Stomach (tissue), 9 donors: ENCODE data around the gene IQUB. TPM values are rescaled to one million over a fixed set of nuclear protein-coding genes. Genes with fewer than 3 reads are reported as not detected.

Experiments
- DNase-seq, 2 donors: peaks; one replicate each; pipeline versions ENCODE4 v3.0.0 to v3.0.0-alpha.2; 2013 to 2019
- H3K27ac ChIP-seq, 5 donors: fragments of 200-600 bp in 4 of 5; sonication (generic) in 4 of 5; one replicate each; pipeline ENCODE4 v1.5.1; 2013 to 2019; ENCODE audit warnings: mild to moderate bottlenecking in 1 of 5, moderate library complexity in 1 of 5
- H3K27me3 ChIP-seq, 3 donors: fragments of 200-600 bp; sonication (generic); one replicate each; pipeline ENCODE4 v1.5.1; 2017 to 2019; ENCODE audit warnings: mixed run types in 1 of 3
- H3K36me3 ChIP-seq, 4 donors: fragments of 200-600 bp; sonication (generic); 1 replicate in 3 of 4; 2 replicates in 1 of 4; pipeline ENCODE4 v1.5.1; 2016 to 2019
- H3K4me1 ChIP-seq, 4 donors: fragments of 200-600 bp; sonication (generic); one replicate each; pipeline ENCODE4 v1.5.1; 2016 to 2019
- H3K4me3 ChIP-seq, 4 donors: fragments of 200-600 bp; sonication (generic) in 3 of 4; one replicate each; pipeline ENCODE4 v1.5.1; 2016 to 2019; ENCODE audit warnings: mild to moderate bottlenecking in 1 of 4
- H3K9me3 ChIP-seq, 4 donors: fragments of 200-600 bp; sonication (generic); one replicate each; pipeline ENCODE4 v1.5.1; 2016 to 2019
- EP300 ChIP-seq: sonication (generic); formaldehyde crosslinking; IDR thresholded peaks from one replicate; pipeline ENCODE4 v1.6.1; 2017; ENCODE audit warnings: antibody characterized with exemption
- POLR2A ChIP-seq, 4 donors: fragments of 450-650 bp; IDR thresholded peaks; one replicate each; pipeline ENCODE4 v1.6.1; 2016; ENCODE audit warnings: antibody characterized with exemption in 4 of 4, control low read depth in 2 of 4, mild to moderate bottlenecking in 1 of 4, moderate library complexity in 1 of 4
- POLR2AphosphoS5 ChIP-seq, 3 donors: sonication (generic); formaldehyde crosslinking; IDR thresholded peaks; one replicate each; pipeline ENCODE4 v1.6.1; 2016; ENCODE audit warnings: antibody characterized with exemption in 3 of 3
- WGBS, 5 donors: extraction: QIAGEN DNeasy Blood & Tissue Kit in 3 of 5; methylation state at CpG; one replicate each; pipeline versions ENCODE4 v1.1.5 to v1.1.7; 2013 to 2018; 5-methylcytosine and 5-hydroxymethylcytosine counted together
- intact Hi-C: fragments of 100-400 bp; cut with DNase I; formaldehyde crosslinking; loops from one replicate; pipeline ENCODE4 v1.15.1; 2023; ENCODE audit warnings: low total_unique reads
- polyA plus RNA-seq, 3 donors: library from polyadenylated mRNA; stranded (reverse); fragments of 200-250 nt; gene quantifications; one replicate each; pipeline ENCODE4 v1.2.3, GENCODE V29; 2013
- total RNA-seq, 5 donors: library from RNA; depleted of rRNA; stranded (reverse); fragments of >200 nt; gene quantifications; one replicate each; pipeline versions ENCODE4 v1.1.0 to v1.2.3, GENCODE V29; 2014 to 2016
- TF ChIP-seq, protein P1 (sequence below), 7 experiments: fragments of 450-650 bp in 4 of 7; fragments of 200-600 bp in 3 of 7; sonication (generic) in 3 of 7; IDR thresholded peaks; one replicate each; pipeline ENCODE4 v1.5.1; 2016 to 2019; ENCODE audit warnings: antibody characterized with exemption in 7 of 7, control low read depth in 2 of 7, mild to moderate bottlenecking in 1 of 7
- donor health status: healthy with polysubstance abuse.
- donor health status: Bipolar disorder and iron deficiency.
- donor health status: healthy.

The IQUB gene
- total and polyA plus RNA-seq, 8 donors: 0.05 to 2.7 (median 0.34) TPM; not detected in 4

DNA sequence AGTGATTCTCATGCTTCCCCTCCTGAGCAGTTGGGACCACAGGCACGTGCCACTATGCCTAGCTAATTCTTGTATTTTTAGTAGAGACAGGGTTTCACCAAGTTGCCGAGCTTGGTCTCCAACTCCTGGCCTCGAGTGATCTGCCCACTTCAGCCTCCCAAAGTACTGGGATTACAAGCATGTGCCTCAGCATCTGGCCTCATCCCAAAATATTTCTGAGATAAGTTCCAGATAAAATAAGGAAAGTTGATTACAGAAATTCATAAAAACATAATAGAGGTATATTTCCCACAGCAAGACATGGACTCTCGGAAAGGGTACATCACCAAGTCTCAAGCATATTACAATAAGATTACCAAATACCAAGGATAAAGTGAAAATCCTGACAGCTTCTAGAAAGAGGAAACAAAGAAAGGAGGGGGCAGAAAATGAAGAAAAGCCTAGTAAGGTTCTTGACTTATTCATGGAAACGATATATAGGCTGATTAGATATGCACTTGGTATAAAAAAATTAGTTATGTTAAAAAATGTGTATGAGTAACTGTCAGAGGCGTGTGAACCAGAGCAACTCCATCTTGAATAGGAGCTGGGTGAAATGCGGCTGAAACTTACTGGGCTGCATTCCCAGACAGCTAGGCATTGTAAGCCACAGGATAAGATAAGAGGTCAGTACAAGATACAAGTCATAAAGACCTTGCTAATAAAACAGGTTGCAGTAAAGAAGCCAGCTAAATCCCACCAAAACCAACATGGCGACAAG is 35.0 kb downstream of the IQUB start:
- Histone ChIP-seq H3K4me1 (peaks cover 0 to 8% (median 0%) of the 10 kb centered on the region in 4 donors), H3K27ac (no peak overlapping the region), H3K27me3 (no peaks in the 10 kb centered on the region), H3K9me3 (no peaks in the 10 kb centered on the region), H3K36me3 (no peaks in the 10 kb centered on the region), H3K4me3 (no peak overlapping the region)
- no peak for TF ChIP-seq POLR2A (IDR thresholded peaks at IDR 0.05)
- no peak for TF ChIP-seq POLR2AphosphoS5 (IDR thresholded peaks at IDR 0.05)
- no peak for TF ChIP-seq EP300
- TF ChIP-seq, protein P1, sequence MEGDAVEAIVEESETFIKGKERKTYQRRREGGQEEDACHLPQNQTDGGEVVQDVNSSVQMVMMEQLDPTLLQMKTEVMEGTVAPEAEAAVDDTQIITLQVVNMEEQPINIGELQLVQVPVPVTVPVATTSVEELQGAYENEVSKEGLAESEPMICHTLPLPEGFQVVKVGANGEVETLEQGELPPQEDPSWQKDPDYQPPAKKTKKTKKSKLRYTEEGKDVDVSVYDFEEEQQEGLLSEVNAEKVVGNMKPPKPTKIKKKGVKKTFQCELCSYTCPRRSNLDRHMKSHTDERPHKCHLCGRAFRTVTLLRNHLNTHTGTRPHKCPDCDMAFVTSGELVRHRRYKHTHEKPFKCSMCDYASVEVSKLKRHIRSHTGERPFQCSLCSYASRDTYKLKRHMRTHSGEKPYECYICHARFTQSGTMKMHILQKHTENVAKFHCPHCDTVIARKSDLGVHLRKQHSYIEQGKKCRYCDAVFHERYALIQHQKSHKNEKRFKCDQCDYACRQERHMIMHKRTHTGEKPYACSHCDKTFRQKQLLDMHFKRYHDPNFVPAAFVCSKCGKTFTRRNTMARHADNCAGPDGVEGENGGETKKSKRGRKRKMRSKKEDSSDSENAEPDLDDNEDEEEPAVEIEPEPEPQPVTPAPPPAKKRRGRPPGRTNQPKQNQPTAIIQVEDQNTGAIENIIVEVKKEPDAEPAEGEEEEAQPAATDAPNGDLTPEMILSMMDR (IDR thresholded peaks at IDR 0.05): no peak
- DNase-seq: no peak
- WGBS, 5 donors: 46 to 58% (median 54%) methylated on average over 8 of the region's 8 CpGs
- intact Hi-C loops: no loop called here

DNA sequence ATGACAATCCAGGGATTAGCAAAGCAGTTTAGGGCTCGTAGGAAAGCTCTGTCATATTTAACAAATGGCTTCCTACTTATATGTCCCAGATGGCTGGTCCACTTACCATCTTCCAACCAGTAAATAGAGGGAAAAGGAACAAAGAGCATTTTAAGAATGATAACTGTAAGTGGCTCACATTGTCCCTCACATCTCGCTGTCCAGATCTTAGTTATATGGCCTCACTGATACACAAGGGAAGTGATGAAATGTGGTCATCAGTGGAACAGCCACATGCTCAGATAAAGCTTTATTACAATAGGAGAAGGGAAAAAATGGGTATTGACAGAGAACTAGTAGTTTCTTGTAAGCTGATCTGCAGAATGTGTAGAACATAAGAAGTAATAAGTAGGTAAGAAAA is 35.8 kb downstream of the IQUB start:
- intact Hi-C loops: no loop called here

DNA sequence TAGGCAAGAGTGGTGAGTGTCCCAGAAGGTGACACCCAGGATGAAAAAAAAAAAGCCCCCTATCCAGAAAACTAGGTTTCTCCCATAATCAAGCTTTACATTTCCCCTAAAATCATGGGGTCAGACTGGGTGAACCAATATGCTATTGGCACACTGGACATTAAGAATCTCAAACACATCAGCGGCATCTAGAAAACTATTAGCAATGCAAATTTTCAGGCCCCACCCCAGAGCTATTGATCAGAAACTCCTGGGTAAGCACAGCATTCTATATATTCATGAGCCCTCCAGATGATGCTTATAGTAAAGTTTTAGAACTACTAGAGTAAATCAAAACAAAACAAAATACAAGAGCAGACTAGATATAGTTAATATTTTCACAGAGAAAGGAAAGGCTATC is 36.4 kb downstream of the IQUB start:
- no peak overlapping the region for H3K27ac ChIP-seq
- no peak overlapping the region for H3K4me3 ChIP-seq
- H3K9me3 ChIP-seq: no peaks in the 10 kb centered on the region
- no peak for DNase-seq
- H3K4me1 ChIP-seq: peaks cover 0 to 11% (median 0%) of the 10 kb centered on the region in 4 donors
- no peaks in the 10 kb centered on the region for H3K27me3 ChIP-seq
- H3K36me3 ChIP-seq: no peaks in the 10 kb centered on the region
- intact Hi-C loops: no loop called here
- TF ChIP-seq, protein P1 (IDR thresholded peaks at IDR 0.05): no peak
- TF ChIP-seq POLR2AphosphoS5 (IDR thresholded peaks at IDR 0.05): no peak
- TF ChIP-seq EP300: no peak
- no peak for TF ChIP-seq POLR2A (IDR thresholded peaks at IDR 0.05)
- WGBS, 5 donors: 73 to 95% (median 79%) methylated on average over 1 of the region's 1 CpG

More for the DNA sequence above, 35.8 kb downstream of the IQUB start:
- no peaks in the 10 kb centered on the region for H3K9me3 ChIP-seq
- H3K27me3 ChIP-seq: no peaks in the 10 kb centered on the region
- H3K27ac ChIP-seq: no peak overlapping the region
- no peak for DNase-seq
- peaks cover 0 to 11% (median 0%) of the 10 kb centered on the region in 4 donors for H3K4me1 ChIP-seq
- TF ChIP-seq, protein P1 (IDR thresholded peaks at IDR 0.05): no peak
- TF ChIP-seq POLR2AphosphoS5 (IDR thresholded peaks at IDR 0.05) (no peak), POLR2A (IDR thresholded peaks at IDR 0.05) (no peak), EP300 (no peak)
- WGBS, 5 donors: 50 to 67% (median 57%) methylated on average over 2 of the region's 2 CpGs
- H3K4me3 ChIP-seq: no peak overlapping the region
- no peaks in the 10 kb centered on the region for H3K36me3 ChIP-seq

DNA sequence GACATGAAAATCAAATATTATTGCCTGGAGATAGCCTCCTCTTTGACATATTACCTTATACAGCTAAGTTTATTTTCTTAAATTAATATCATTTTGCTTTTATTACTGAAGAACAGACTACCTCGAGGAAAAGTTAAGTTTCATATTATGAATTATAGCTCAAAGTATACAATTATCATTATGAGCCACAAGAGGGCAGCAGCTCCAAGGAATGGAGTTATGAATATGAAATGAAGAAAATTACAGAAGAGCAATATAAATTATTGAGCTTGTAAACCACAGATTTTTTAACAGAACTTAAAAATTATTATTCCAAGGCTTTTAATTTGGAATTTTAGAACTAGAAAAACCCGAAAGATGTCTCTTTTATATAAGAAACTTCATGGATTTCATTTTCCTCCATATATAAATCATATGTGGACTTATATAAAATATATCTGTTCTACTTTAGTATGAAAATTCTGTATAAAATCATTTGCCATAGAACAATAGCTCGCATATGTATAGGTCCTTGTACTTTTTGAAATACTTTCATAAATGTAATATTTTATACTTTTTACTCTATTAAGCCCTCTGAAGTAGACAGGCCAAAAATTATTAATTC is 40.1 kb downstream of the IQUB start:
- H3K27ac ChIP-seq: no peak overlapping the region
- H3K27me3 ChIP-seq: no peaks in the 10 kb centered on the region
- WGBS, 5 donors: 4 to 13% (median 7%) methylated on average over 3 of the region's 3 CpGs
- no peaks in the 10 kb centered on the region for H3K9me3 ChIP-seq
- DNase-seq: peak in 1 of 2 donors; percentile 66
- H3K36me3 ChIP-seq: no peaks in the 10 kb centered on the region
- TF ChIP-seq, protein P1 (IDR thresholded peaks at IDR 0.05): peak in 4 of 7 experiments; percentile 30 to 59 (median 48)
- no peak for TF ChIP-seq POLR2AphosphoS5 (IDR thresholded peaks at IDR 0.05)
- no peak overlapping the region for H3K4me3 ChIP-seq
- intact Hi-C loops: no loop called here
- peaks cover 0 to 3% (median 0%) of the 10 kb centered on the region in 4 donors for H3K4me1 ChIP-seq
